Cardiac muscle cell (in vitro differentiated cells and primary cell): ENCODE data around the gene FGF12. TPM values are rescaled to one million over a fixed set of nuclear protein-coding genes. Genes with fewer than 3 reads are reported as not detected.

Experiments used
- DNase-seq, 2 donors: peaks; one replicate each; pipeline versions ENCODE4 v3.0.0 to v3.0.0-alpha.2; 2010 to 2017; ENCODE audit warnings: low read depth in 1 of 2, low spot score in 1 of 2
- H3K27ac ChIP-seq: fragments of 200-600 bp; sonication (generic); 2 replicates; pipeline ENCODE4 v1.5.1; 2016
- H3K27me3 ChIP-seq: fragments of 200-600 bp; sonication (generic); 2 replicates; pipeline ENCODE4 v1.6.0; 2016; ENCODE audit warnings: control low read depth
- H3K36me3 ChIP-seq: fragments of 200-600 bp; sonication (generic); 2 replicates; pipeline ENCODE4 v1.5.1; 2016; ENCODE audit warnings: control low read depth
- H3K4me1 ChIP-seq: fragments of 200-600 bp; sonication (generic); 2 replicates; pipeline ENCODE4 v1.8.1; 2017; ENCODE audit warnings: low read depth, mild to moderate bottlenecking, mixed run types
- H3K4me3 ChIP-seq: fragments of 200-600 bp; sonication (generic); 2 replicates; pipeline ENCODE4 v1.5.1; 2016; ENCODE audit warnings: mild to moderate bottlenecking
- H3K9me3 ChIP-seq: fragments of 200-600 bp; sonication (generic); 2 replicates; pipeline ENCODE4 v1.5.1; 2017; ENCODE audit warnings: low read depth, mild to moderate bottlenecking, control low read depth
- polyA plus RNA-seq: library from polyadenylated mRNA; unstranded; fragments of >200 nt; fragmentation: Nextera tagmentation; extraction: Ambion mirVana; gene quantifications from 2 replicates; pipeline ENCODE4 v1.2.1, GENCODE V29; 2016
- total RNA-seq: library from RNA; depleted of rRNA; stranded (reverse); fragments of >200 nt; gene quantifications from 2 replicates; pipeline ENCODE4 v1.2.3, GENCODE V29; 2016
- TF ChIP-seq, protein P1 (sequence below): IDR thresholded peaks from 2 replicates; pipeline ENCODE4 v1.5.1; 2012; ENCODE audit warnings: low read depth, mild to moderate bottlenecking, low read length

Gene FGF12
- total and polyA plus RNA-seq, 2 experiments from 2014 or later = 1.2 to 1.7 TPM

- Histone ChIP-seq H3K36me3 (no peaks in the 10 kb centered on the region), H3K4me3 (no peak overlapping the region), H3K27ac (no peak overlapping the region), H3K27me3 (no peaks in the 10 kb centered on the region), H3K4me1 (no peaks in the 10 kb centered on the region), H3K9me3 (no peaks in the 10 kb centered on the region)
- no peak for DNase-seq
- TF ChIP-seq, protein P1, sequence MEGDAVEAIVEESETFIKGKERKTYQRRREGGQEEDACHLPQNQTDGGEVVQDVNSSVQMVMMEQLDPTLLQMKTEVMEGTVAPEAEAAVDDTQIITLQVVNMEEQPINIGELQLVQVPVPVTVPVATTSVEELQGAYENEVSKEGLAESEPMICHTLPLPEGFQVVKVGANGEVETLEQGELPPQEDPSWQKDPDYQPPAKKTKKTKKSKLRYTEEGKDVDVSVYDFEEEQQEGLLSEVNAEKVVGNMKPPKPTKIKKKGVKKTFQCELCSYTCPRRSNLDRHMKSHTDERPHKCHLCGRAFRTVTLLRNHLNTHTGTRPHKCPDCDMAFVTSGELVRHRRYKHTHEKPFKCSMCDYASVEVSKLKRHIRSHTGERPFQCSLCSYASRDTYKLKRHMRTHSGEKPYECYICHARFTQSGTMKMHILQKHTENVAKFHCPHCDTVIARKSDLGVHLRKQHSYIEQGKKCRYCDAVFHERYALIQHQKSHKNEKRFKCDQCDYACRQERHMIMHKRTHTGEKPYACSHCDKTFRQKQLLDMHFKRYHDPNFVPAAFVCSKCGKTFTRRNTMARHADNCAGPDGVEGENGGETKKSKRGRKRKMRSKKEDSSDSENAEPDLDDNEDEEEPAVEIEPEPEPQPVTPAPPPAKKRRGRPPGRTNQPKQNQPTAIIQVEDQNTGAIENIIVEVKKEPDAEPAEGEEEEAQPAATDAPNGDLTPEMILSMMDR = no peak
These were observed 163.9 kb downstream of the FGF12 start for GRCh38 chr3:192563417-192563816.

GRCh38 chr3:192553707-192554106 lies 173.6 kb downstream of the FGF12 start:
- Histone ChIP-seq H3K27ac (no peak overlapping the region), H3K27me3 (no peaks in the 10 kb centered on the region), H3K4me1 (no peaks in the 10 kb centered on the region), H3K4me3 (no peak overlapping the region), H3K36me3 (no peaks in the 10 kb centered on the region), H3K9me3 (no peaks in the 10 kb centered on the region)
- no peak for DNase-seq
- TF ChIP-seq, protein P1 = no peak

DNA sequence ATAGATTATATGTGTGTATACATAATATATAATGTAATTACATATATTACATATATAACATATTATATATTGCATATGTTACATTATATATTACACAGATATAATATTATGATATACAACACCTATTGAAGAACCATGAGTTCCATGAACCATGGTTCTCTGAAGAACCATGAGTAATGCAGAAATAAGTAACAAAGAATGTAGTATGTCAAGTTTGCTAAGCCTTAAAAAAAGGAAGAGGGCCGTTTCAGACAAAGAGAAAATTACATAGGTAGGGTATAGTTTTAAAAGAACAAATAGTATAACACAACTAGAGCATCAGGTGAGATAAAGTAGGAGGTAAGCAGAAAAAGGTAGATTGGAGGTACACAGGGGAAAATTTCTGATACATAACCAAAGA lies 177.0 kb downstream of the FGF12 start:
- no peaks in the 10 kb centered on the region for H3K9me3 ChIP-seq
- H3K27ac ChIP-seq = no peak overlapping the region
- no peak overlapping the region for H3K4me3 ChIP-seq
- no peaks in the 10 kb centered on the region for H3K27me3 ChIP-seq
- H3K36me3 ChIP-seq = no peaks in the 10 kb centered on the region
- no peak for DNase-seq
- no peaks in the 10 kb centered on the region for H3K4me1 ChIP-seq
- TF ChIP-seq, protein P1 = no peak

- TF ChIP-seq, protein P1 = no peak
- no peaks in the 10 kb centered on the region for H3K27me3 ChIP-seq
- H3K4me1 ChIP-seq = no peaks in the 10 kb centered on the region
- H3K36me3 ChIP-seq = no peaks in the 10 kb centered on the region
- DNase-seq = no peak
- H3K27ac ChIP-seq = no peak overlapping the region
- H3K9me3 ChIP-seq = no peaks in the 10 kb centered on the region
- H3K4me3 ChIP-seq = no peak overlapping the region
These were observed 182.0 kb downstream of the FGF12 start for GRCh38 chr3:192545333-192545732.

DNA sequence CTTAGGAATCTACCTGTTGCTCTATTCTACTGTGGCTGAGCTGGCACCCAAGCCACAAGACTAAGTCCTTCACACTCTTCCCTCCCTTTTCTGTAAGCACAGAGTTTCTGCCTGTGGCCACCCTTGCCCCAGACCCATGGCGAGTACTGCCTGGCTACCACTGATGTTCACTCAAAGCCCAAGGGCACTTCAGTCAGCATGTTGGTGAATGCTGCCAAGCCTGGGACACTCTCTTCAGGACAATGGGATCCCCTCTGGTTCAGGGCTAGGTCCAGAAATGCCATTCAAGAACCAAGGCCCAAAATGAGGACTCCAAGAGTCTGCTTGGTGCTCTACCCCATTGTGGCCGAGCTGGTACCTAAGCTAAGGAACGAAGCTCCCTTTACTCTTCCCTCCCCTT lies 184.2 kb downstream of the FGF12 start:
- Histone ChIP-seq H3K9me3 (no peaks in the 10 kb centered on the region), H3K27me3 (no peaks in the 10 kb centered on the region), H3K27ac (no peak overlapping the region), H3K4me1 (no peaks in the 10 kb centered on the region), H3K36me3 (no peaks in the 10 kb centered on the region), H3K4me3 (no peak overlapping the region)
- DNase-seq = no peak
- TF ChIP-seq, protein P1 = no peak

GRCh38 chr3:192516820-192517219 lies 210.5 kb downstream of the FGF12 start:
- Histone ChIP-seq H3K4me1 (peaks cover 6% of the 10 kb centered on the region), H3K9me3 (no peaks in the 10 kb centered on the region), H3K4me3 (no peak overlapping the region), H3K36me3 (no peaks in the 10 kb centered on the region), H3K27ac (no peak overlapping the region), H3K27me3 (peaks cover 60% of the 10 kb centered on the region)
- DNase-seq = no peak
- TF ChIP-seq, protein P1 = no peak
